Type B pancreatic cell (in vitro differentiated cells): ENCODE data around the gene GMFB. TPM values are rescaled to one million over a fixed set of nuclear protein-coding genes. Genes with fewer than 3 reads are reported as not detected.

ENCODE experiments used
- DNase-seq: peaks from one replicate; pipeline ENCODE4 v3.0.0; 2021; ENCODE audit warnings: mixed read lengths; ENCODE audit not compliant: unreplicated experiment; ENCODE audit errors: extremely low spot score
- H3K27ac Mint-ChIP-seq: 2 replicates; pipeline ENCODE4 v1.8.0; 2021; ENCODE audit warnings: mild to moderate bottlenecking, mixed read lengths
- H3K27me3 Mint-ChIP-seq: 2 replicates; pipeline ENCODE4 v1.8.0; 2021; ENCODE audit warnings: mixed read lengths
- H3K36me3 Mint-ChIP-seq: 2 replicates; pipeline ENCODE4 v1.8.0; 2021; ENCODE audit warnings: mixed read lengths
- H3K4me1 Mint-ChIP-seq: one replicate; pipeline ENCODE4 v1.8.0; 2021; ENCODE audit warnings: mixed read lengths; ENCODE audit not compliant: unreplicated experiment
- H3K4me3 Mint-ChIP-seq: 2 replicates; pipeline ENCODE4 v1.8.0; 2021; ENCODE audit warnings: mild to moderate bottlenecking, mixed read lengths
- H3K9me3 Mint-ChIP-seq: 2 replicates; pipeline ENCODE4 v1.8.0; 2021; ENCODE audit warnings: mixed read lengths
- CTCF ChIP-seq: fragments of 200-600 bp; sonication (generic); conservative IDR thresholded peaks from 2 replicates; pipeline ENCODE4 v1.5.0; 2021; ENCODE audit warnings: antibody characterized with exemption, mild to moderate bottlenecking
- total RNA-seq: library from RNA; stranded (reverse); gene quantifications from 2 replicates; pipeline ENCODE4 v1.2.1, GENCODE V29; 2021; ENCODE audit warnings: low replicate concordance

Gene GMFB
- total RNA-seq, 1 donor from 2014 or later = 48.8 TPM

GRCh38 chr14:54451961-54452360 is 36.8 kb downstream of the GMFB start:
- H3K4me1 Mint-ChIP-seq = peaks cover 17% of the 10 kb centered on the region
- TF ChIP-seq CTCF = no peak
- DNase-seq = no peak

GRCh38 chr14:54451121-54451601 is 37.6 kb downstream of the GMFB start:
- H3K36me3 Mint-ChIP-seq = no peaks in the 10 kb centered on the region
- no peak overlapping the region for H3K27ac Mint-ChIP-seq
- peaks cover 24% of the 10 kb centered on the region for H3K4me1 Mint-ChIP-seq
- no peak for DNase-seq
- no peak for TF ChIP-seq CTCF
- no peaks in the 10 kb centered on the region for H3K9me3 Mint-ChIP-seq
- H3K27me3 Mint-ChIP-seq = peaks cover 9% of the 10 kb centered on the region
- no peak overlapping the region for H3K4me3 Mint-ChIP-seq

More at GRCh38 chr14:54451961-54452360, 36.8 kb downstream of the GMFB start:
- Mint-ChIP-seq H3K36me3 (no peaks in the 10 kb centered on the region), H3K9me3 (no peaks in the 10 kb centered on the region), H3K27ac (no peak overlapping the region), H3K27me3 (peaks cover 9% of the 10 kb centered on the region), H3K4me3 (no peak overlapping the region)

- Mint-ChIP-seq H3K36me3 (no peaks in the 10 kb centered on the region), H3K4me1 (peaks cover 30% of the 10 kb centered on the region), H3K27me3 (peaks cover 9% of the 10 kb centered on the region), H3K9me3 (no peaks in the 10 kb centered on the region), H3K27ac (no peak overlapping the region), H3K4me3 (peak overlapping the region; percentile 0)
- no peak for TF ChIP-seq CTCF
- DNase-seq = no peak
Measured at GRCh38 chr14:54450535-54450934, 38.2 kb downstream of the GMFB start.

GRCh38 chr14:54447231-54447692 is 41.5 kb downstream of the GMFB start:
- no peaks in the 10 kb centered on the region for H3K36me3 Mint-ChIP-seq
- H3K4me3 Mint-ChIP-seq = no peak overlapping the region
- no peaks in the 10 kb centered on the region for H3K9me3 Mint-ChIP-seq
- no peak for TF ChIP-seq CTCF
- H3K27me3 Mint-ChIP-seq = peaks cover 9% of the 10 kb centered on the region
- DNase-seq = no peak
- H3K4me1 Mint-ChIP-seq = peaks cover 46% of the 10 kb centered on the region
- H3K27ac Mint-ChIP-seq = peak overlapping the region; percentile 51

GRCh38 chr14:54446161-54446693 is 42.6 kb downstream of the GMFB start:
- H3K4me3 Mint-ChIP-seq = peak overlapping the region; percentile 57
- H3K9me3 Mint-ChIP-seq = no peaks in the 10 kb centered on the region
- H3K36me3 Mint-ChIP-seq = no peaks in the 10 kb centered on the region
- no peak for DNase-seq
- peaks cover 53% of the 10 kb centered on the region for H3K4me1 Mint-ChIP-seq
- peak overlapping the region; percentile 18 for H3K27ac Mint-ChIP-seq
- no peak for TF ChIP-seq CTCF
- H3K27me3 Mint-ChIP-seq = peaks cover 9% of the 10 kb centered on the region
